ENCODE data around the gene TGFBR2.

The TGFBR2 gene

DNA sequence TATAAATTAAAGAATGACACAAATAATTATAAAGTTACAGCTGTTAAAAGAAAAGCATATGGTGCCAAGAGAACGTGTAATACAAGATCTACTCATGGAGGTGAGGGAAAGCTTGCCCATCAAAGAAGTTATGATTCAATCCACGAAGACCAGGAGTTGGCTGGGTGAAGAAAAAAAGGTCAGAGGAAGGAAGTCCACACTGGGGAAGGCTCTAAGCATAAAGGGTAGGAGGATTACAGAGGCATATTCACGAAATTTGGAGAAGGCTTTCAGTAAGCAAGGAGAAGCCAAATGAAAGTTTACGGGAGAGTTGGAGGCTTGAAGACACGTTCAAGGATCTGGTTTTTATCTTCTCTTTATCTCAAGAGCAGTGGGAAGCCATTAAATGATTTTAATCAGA is 1.8 kb upstream of the TGFBR2 start:
- CTCF ChIA-PET: no interaction called here
- no peak overlapping the region for H3K4me3 ChIP-seq (ENCODE audit: low read depth, low read length)
- H3K27ac ChIP-seq (ENCODE audit: extremely low read depth, low read depth, low read length): no peak overlapping the region
- no peaks in the 10 kb centered on the region for H3K4me1 ChIP-seq (ENCODE audit: control insufficient read depth, insufficient read depth, low read length)
- no peak for TF ChIP-seq ZNF777 (tag by site-specific recombination; IDR thresholded peaks at IDR 0.05; ENCODE audit: borderline replicate concordance)
- TF ChIP-seq, protein P1, sequence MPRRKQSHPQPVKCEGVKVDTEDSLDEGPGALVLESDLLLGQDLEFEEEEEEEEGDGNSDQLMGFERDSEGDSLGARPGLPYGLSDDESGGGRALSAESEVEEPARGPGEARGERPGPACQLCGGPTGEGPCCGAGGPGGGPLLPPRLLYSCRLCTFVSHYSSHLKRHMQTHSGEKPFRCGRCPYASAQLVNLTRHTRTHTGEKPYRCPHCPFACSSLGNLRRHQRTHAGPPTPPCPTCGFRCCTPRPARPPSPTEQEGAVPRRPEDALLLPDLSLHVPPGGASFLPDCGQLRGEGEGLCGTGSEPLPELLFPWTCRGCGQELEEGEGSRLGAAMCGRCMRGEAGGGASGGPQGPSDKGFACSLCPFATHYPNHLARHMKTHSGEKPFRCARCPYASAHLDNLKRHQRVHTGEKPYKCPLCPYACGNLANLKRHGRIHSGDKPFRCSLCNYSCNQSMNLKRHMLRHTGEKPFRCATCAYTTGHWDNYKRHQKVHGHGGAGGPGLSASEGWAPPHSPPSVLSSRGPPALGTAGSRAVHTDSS (tag by site-specific recombination; IDR thresholded peaks at IDR 0.05): no peak
- TF ChIP-seq, protein P2, sequence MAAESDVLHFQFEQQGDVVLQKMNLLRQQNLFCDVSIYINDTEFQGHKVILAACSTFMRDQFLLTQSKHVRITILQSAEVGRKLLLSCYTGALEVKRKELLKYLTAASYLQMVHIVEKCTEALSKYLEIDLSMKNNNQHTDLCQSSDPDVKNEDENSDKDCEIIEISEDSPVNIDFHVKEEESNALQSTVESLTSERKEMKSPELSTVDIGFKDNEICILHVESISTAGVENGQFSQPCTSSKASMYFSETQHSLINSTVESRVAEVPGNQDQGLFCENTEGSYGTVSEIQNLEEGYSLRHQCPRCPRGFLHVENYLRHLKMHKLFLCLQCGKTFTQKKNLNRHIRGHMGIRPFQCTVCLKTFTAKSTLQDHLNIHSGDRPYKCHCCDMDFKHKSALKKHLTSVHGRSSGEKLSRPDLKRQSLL (tag by site-specific recombination; IDR thresholded peaks at IDR 0.05): no peak
- H3K36me3 ChIP-seq (ENCODE audit: control insufficient read depth in 2 of 2, insufficient read depth in 1 of 2, low read length in 2 of 2): no peaks in the 10 kb centered on the region
- H3K9me3 ChIP-seq (ENCODE audit: control insufficient read depth, insufficient read depth, low read depth, low read length): no peaks in the 10 kb centered on the region
- POLR2A ChIA-PET: no interaction called here

DNA sequence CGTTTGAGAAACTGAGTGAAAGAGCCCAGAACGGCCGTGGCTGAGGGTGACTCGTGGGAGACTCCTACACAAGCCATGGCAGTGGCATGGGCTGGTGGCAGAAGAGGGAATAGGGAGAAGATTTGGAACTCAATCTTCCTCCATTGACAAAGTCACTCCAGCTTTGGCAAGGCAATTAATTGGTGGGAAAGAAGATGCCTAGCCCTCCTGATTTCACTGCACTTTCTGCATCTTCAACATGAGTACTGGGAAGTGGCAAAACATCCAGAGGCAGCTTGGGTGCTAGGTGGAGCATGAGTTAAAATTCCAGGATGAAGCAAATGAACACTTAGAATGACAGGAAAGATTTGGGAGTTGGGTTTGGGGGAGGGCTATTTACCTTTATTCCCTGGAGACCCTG is 1.4 kb upstream of the TGFBR2 start:
- Histone ChIP-seq H3K36me3 (ENCODE audit: control insufficient read depth in 2 of 2, insufficient read depth in 1 of 2, low read length in 2 of 2) (no peaks in the 10 kb centered on the region), H3K27ac (ENCODE audit: extremely low read depth, low read depth, low read length) (no peak overlapping the region), H3K4me3 (ENCODE audit: low read depth, low read length) (no peak overlapping the region), H3K9me3 (ENCODE audit: control insufficient read depth, insufficient read depth, low read depth, low read length) (no peaks in the 10 kb centered on the region), H3K4me1 (ENCODE audit: control insufficient read depth, insufficient read depth, low read length) (no peaks in the 10 kb centered on the region)
- POLR2A ChIA-PET: no interaction called here
- TF ChIP-seq ZNF501 (tag by site-specific recombination; IDR thresholded peaks at IDR 0.05) (no peak), ZNF16 (tag by site-specific recombination; IDR thresholded peaks at IDR 0.05; ENCODE audit: low read depth) (no peak), BCL11A (tag by site-specific recombination; IDR thresholded peaks at IDR 0.05; ENCODE audit: low read depth) (no peak), REPIN1 (tag by site-specific recombination; IDR thresholded peaks at IDR 0.05; ENCODE audit: low read depth) (no peak), ZNF24 (tag by site-specific recombination; IDR thresholded peaks at IDR 0.05) (no peak), ZNF214 (tag by site-specific recombination; IDR thresholded peaks at IDR 0.05; ENCODE audit: borderline replicate concordance) (no peak), ZNF223 (tag by site-specific recombination; IDR thresholded peaks at IDR 0.05) (no peak), ZNF555 (tag by site-specific recombination; conservative IDR thresholded peaks at IDR 0.05) (no peak), ZNF175 (tag by site-specific recombination; IDR thresholded peaks at IDR 0.05) (no peak), ZNF830 (tag by site-specific recombination; IDR thresholded peaks at IDR 0.05; ENCODE audit: low read depth) (no peak)
- TF ChIP-seq, protein P3, sequence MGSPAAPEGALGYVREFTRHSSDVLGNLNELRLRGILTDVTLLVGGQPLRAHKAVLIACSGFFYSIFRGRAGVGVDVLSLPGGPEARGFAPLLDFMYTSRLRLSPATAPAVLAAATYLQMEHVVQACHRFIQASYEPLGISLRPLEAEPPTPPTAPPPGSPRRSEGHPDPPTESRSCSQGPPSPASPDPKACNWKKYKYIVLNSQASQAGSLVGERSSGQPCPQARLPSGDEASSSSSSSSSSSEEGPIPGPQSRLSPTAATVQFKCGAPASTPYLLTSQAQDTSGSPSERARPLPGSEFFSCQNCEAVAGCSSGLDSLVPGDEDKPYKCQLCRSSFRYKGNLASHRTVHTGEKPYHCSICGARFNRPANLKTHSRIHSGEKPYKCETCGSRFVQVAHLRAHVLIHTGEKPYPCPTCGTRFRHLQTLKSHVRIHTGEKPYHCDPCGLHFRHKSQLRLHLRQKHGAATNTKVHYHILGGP (tag by site-specific recombination; IDR thresholded peaks at IDR 0.05): no peak
- TF ChIP-seq, protein P1 (tag by site-specific recombination; IDR thresholded peaks at IDR 0.05): no peak
- TF ChIP-seq, protein P4, sequence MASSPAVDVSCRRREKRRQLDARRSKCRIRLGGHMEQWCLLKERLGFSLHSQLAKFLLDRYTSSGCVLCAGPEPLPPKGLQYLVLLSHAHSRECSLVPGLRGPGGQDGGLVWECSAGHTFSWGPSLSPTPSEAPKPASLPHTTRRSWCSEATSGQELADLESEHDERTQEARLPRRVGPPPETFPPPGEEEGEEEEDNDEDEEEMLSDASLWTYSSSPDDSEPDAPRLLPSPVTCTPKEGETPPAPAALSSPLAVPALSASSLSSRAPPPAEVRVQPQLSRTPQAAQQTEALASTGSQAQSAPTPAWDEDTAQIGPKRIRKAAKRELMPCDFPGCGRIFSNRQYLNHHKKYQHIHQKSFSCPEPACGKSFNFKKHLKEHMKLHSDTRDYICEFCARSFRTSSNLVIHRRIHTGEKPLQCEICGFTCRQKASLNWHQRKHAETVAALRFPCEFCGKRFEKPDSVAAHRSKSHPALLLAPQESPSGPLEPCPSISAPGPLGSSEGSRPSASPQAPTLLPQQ (tag by site-specific recombination; IDR thresholded peaks at IDR 0.05): no peak
- TF ChIP-seq, protein P5, sequence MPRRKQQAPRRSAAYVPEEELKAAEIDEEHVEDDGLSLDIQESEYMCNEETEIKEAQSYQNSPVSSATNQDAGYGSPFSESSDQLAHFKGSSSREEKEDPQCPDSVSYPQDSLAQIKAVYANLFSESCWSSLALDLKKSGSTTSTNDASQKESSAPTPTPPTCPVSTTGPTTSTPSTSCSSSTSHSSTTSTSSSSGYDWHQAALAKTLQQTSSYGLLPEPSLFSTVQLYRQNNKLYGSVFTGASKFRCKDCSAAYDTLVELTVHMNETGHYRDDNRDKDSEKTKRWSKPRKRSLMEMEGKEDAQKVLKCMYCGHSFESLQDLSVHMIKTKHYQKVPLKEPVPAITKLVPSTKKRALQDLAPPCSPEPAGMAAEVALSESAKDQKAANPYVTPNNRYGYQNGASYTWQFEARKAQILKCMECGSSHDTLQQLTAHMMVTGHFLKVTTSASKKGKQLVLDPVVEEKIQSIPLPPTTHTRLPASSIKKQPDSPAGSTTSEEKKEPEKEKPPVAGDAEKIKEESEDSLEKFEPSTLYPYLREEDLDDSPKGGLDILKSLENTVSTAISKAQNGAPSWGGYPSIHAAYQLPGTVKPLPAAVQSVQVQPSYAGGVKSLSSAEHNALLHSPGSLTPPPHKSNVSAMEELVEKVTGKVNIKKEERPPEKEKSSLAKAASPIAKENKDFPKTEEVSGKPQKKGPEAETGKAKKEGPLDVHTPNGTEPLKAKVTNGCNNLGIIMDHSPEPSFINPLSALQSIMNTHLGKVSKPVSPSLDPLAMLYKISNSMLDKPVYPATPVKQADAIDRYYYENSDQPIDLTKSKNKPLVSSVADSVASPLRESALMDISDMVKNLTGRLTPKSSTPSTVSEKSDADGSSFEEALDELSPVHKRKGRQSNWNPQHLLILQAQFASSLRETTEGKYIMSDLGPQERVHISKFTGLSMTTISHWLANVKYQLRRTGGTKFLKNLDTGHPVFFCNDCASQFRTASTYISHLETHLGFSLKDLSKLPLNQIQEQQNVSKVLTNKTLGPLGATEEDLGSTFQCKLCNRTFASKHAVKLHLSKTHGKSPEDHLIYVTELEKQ (tag by site-specific recombination; IDR thresholded peaks at IDR 0.05; ENCODE audit: borderline replicate concordance): no peak
- CTCF ChIA-PET: no interaction called here

All from HEK293 (cell line).